HepG2 (cell line): ENCODE data around the gene ARPC3. TPM values are rescaled to one million over a fixed set of nuclear protein-coding genes. Genes with fewer than 3 reads are reported as not detected.

ENCODE experiments used
- ATM ChIP-seq: fragments of 450-650 bp; IDR thresholded peaks from 2 replicates; pipeline ENCODE4 v1.7.1; 2017; ENCODE audit warnings: mild to moderate bottlenecking, borderline replicate concordance
- CBX2 ChIP-seq, 2 experiments: fragments of 200-600 bp in 1 of 2; sonication (generic); formaldehyde crosslinking in 1 of 2; IDR thresholded peaks; 2 replicates each; pipeline versions ENCODE4 v1.7.0 to v1.8.1; 2018 to 2022; ENCODE audit warnings: low read depth in 2 of 2, low read length in 1 of 2, mild to moderate bottlenecking in 1 of 2, missing genetic modification reagents in 1 of 2
- EED ChIP-seq: sonication (generic); formaldehyde crosslinking; IDR thresholded peaks from 2 replicates; pipeline ENCODE4 v1.5.0; 2020; ENCODE audit warnings: mild to moderate bottlenecking, missing genetic modification reagents
- FOXP1 ChIP-seq, 2 experiments: fragments of 450-650 bp in 1 of 2; IDR thresholded peaks; 2 replicates each; pipeline ENCODE4 v1.6.1; 2017 to 2018; ENCODE audit warnings: antibody characterized with exemption in 1 of 2
- JUND ChIP-seq: sonication (generic); formaldehyde crosslinking; IDR thresholded peaks from 2 replicates; pipeline ENCODE4 v1.8.0; 2022; ENCODE audit warnings: mild to moderate bottlenecking, missing genetic modification reagents
- NFE2 ChIP-seq: sonication (generic); formaldehyde crosslinking; IDR thresholded peaks from 2 replicates; pipeline ENCODE4 v1.4.0; 2020; ENCODE audit warnings: missing genetic modification reagents
- RBM39 ChIP-seq: fragments of 200-400 bp; formaldehyde crosslinking; IDR thresholded peaks from one replicate; pipeline ENCODE4 v1.6.1; 2018; ENCODE audit warnings: antibody characterized with exemption, mild to moderate bottlenecking, low read depth, low read length; ENCODE audit not compliant: poor library complexity, severe bottlenecking
- SIX4 ChIP-seq: sonication (generic); formaldehyde crosslinking; IDR thresholded peaks from 2 replicates; pipeline ENCODE4 v1.4.0; 2020; ENCODE audit warnings: missing genetic modification reagents
- SMYD3 ChIP-seq: sonication (generic); formaldehyde crosslinking; IDR thresholded peaks from 2 replicates; pipeline ENCODE4 v1.8.1; 2023; ENCODE audit warnings: mild to moderate bottlenecking, missing genetic modification reagents
- ZFP36L1 ChIP-seq: sonication (generic); formaldehyde crosslinking; IDR thresholded peaks from 2 replicates; pipeline ENCODE4 v1.8.0; 2022; ENCODE audit warnings: mild to moderate bottlenecking, missing genetic modification reagents, moderate library complexity
- ZNF326 ChIP-seq: sonication (generic); formaldehyde crosslinking; IDR thresholded peaks from 2 replicates; pipeline ENCODE4 v1.4.0; 2020; ENCODE audit warnings: missing genetic modification reagents, borderline replicate concordance
- ZNF337 ChIP-seq: sonication (generic); formaldehyde crosslinking; IDR thresholded peaks from 2 replicates; pipeline ENCODE4 v1.5.1; 2020; ENCODE audit warnings: missing genetic modification reagents, low read depth, mild to moderate bottlenecking, borderline replicate concordance
- ZNF484 ChIP-seq: sonication (generic); formaldehyde crosslinking; IDR thresholded peaks from 2 replicates; pipeline ENCODE4 v1.5.1; 2020; ENCODE audit warnings: mild to moderate bottlenecking, low read depth, missing genetic modification reagents, borderline replicate concordance
- ZNF720 ChIP-seq: sonication (generic); formaldehyde crosslinking; IDR thresholded peaks from 2 replicates; pipeline ENCODE4 v1.4.0; 2020; ENCODE audit warnings: missing genetic modification reagents
- ZNF781 ChIP-seq: sonication (generic); formaldehyde crosslinking; IDR thresholded peaks from 2 replicates; pipeline ENCODE4 v1.5.1; 2020; ENCODE audit warnings: borderline replicate concordance, mild to moderate bottlenecking, missing genetic modification reagents; ENCODE audit errors: not compliant biosample characterization
- polyA plus RNA-seq, 8 experiments: library from polyadenylated mRNA; depleted of rRNA in 3 of 8; stranded (reverse) in 7 of 8; unstranded in 1 of 8; fragments of >200 nt; fragmentation: Illumina TruSeq in 4 of 8; extraction: Trizol in 4 of 8; gene quantifications; 2 replicates each; pipeline versions ENCODE4 v1.2.1 to v1.2.3, GENCODE V29; 2011 to 2016; ENCODE audit warnings: low read depth in 4 of 8, missing spikeins in 1 of 8, mixed read lengths in 1 of 8; ENCODE audit not compliant: insufficient read depth in 1 of 8
- total RNA-seq, 5 experiments: library from RNA; depleted of rRNA; stranded (reverse); fragments of >200 nt; fragmentation: Illumina TruSeq; extraction: Trizol; gene quantifications; 2 replicates each; pipeline ENCODE4 v1.2.3, GENCODE V29; 2016; ENCODE audit warnings: low read depth in 1 of 5
- TF ChIP-seq, protein P1 (sequence below): sonication (generic); formaldehyde crosslinking; IDR thresholded peaks from 2 replicates; pipeline ENCODE4 v1.4.0; 2020; ENCODE audit warnings: mild to moderate bottlenecking, low read depth, missing genetic modification reagents
- TF ChIP-seq, protein P2 (sequence below): sonication (generic); formaldehyde crosslinking; IDR thresholded peaks from 2 replicates; pipeline ENCODE4 v1.4.0; 2020; ENCODE audit warnings: mild to moderate bottlenecking, missing genetic modification reagents
- TF ChIP-seq, protein P3 (sequence below): sonication (generic); formaldehyde crosslinking; IDR thresholded peaks from 2 replicates; pipeline ENCODE4 v1.4.0; 2020; ENCODE audit warnings: mild to moderate bottlenecking, missing genetic modification reagents
- TF ChIP-seq, protein P4 (sequence below): sonication (generic); formaldehyde crosslinking; IDR thresholded peaks from 2 replicates; pipeline ENCODE4 v1.4.0; 2020; ENCODE audit warnings: missing genetic modification reagents

ARPC3 gene
- total and polyA plus RNA-seq, 2 of the 13 experiments (the other 11 are each of a cell fraction or from before 2014, with no cell fraction given): 32.7 to 234 TPM

DNA sequence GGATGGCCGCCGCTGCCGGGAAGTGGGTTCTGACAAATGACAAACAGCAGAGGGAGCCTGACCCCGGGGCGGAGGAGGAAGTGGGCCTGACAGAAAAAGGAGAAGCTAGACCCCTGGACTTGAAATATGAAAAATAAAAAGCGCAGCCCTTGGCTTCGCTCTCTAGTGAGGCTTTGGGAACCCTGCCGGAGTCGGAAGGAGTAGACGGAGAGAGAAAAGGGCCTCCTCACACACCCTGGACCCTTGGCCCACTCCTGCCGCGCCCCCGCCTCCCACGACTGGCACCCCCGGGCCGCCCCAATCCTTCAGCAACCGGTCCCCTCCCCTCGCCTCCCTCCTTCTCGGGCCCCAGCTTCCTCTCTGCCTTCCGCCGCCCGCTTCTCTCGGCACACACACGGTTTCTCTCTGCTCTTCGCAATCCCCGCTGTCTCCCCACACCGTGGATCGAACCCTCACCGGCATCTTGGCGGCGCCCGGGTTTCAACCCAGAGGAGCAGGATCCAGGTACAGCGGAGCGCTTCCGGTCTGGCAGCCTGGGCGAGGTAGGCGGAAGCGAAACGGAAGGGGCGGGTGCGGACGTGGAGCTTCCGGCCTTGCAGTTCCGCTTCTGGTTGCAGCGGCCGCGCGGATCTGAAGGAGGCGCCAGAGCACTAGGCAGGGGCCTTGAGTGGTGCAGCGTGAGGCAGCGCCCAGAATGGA, at the start of gene ARPC3 (continued):
- TF ChIP-seq, protein P1, sequence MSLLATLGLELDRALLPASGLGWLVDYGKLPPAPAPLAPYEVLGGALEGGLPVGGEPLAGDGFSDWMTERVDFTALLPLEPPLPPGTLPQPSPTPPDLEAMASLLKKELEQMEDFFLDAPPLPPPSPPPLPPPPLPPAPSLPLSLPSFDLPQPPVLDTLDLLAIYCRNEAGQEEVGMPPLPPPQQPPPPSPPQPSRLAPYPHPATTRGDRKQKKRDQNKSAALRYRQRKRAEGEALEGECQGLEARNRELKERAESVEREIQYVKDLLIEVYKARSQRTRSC: no peak
- TF ChIP-seq ATM (no peak), ZNF720 (CRISPR knock-in tag) (no peak), ZNF484 (CRISPR knock-in tag) (no peak), ZFP36L1 (CRISPR knock-in tag) (no peak), SIX4 (CRISPR knock-in tag) (no peak), EED (CRISPR knock-in tag) (peak; percentile 51; the same call in 1 of the 2 replicates), ZNF326 (CRISPR knock-in tag) (no peak), ZNF337 (CRISPR knock-in tag) (0 out of 2 replicates have a peak, but pooled peaks have one; percentile 61), CBX2 (IDR thresholded peaks at IDR 0.05; ENCODE audit: low read depth, low read length) (no peak), CBX2 (CRISPR knock-in tag; IDR thresholded peaks at IDR 0.05; ENCODE audit: low read depth) (no peak), FOXP1 (IDR thresholded peaks at IDR 0.05) (no peak), FOXP1 (CRISPR knock-in tag; IDR thresholded peaks at IDR 0.05) (no peak), ZNF781 (no peak), SMYD3 (CRISPR knock-in tag) (no peak; the same call in 1 of the 2 replicates), JUND (no peak), RBM39 (no peak), NFE2 (CRISPR knock-in tag) (no peak)
- TF ChIP-seq, protein P2, sequence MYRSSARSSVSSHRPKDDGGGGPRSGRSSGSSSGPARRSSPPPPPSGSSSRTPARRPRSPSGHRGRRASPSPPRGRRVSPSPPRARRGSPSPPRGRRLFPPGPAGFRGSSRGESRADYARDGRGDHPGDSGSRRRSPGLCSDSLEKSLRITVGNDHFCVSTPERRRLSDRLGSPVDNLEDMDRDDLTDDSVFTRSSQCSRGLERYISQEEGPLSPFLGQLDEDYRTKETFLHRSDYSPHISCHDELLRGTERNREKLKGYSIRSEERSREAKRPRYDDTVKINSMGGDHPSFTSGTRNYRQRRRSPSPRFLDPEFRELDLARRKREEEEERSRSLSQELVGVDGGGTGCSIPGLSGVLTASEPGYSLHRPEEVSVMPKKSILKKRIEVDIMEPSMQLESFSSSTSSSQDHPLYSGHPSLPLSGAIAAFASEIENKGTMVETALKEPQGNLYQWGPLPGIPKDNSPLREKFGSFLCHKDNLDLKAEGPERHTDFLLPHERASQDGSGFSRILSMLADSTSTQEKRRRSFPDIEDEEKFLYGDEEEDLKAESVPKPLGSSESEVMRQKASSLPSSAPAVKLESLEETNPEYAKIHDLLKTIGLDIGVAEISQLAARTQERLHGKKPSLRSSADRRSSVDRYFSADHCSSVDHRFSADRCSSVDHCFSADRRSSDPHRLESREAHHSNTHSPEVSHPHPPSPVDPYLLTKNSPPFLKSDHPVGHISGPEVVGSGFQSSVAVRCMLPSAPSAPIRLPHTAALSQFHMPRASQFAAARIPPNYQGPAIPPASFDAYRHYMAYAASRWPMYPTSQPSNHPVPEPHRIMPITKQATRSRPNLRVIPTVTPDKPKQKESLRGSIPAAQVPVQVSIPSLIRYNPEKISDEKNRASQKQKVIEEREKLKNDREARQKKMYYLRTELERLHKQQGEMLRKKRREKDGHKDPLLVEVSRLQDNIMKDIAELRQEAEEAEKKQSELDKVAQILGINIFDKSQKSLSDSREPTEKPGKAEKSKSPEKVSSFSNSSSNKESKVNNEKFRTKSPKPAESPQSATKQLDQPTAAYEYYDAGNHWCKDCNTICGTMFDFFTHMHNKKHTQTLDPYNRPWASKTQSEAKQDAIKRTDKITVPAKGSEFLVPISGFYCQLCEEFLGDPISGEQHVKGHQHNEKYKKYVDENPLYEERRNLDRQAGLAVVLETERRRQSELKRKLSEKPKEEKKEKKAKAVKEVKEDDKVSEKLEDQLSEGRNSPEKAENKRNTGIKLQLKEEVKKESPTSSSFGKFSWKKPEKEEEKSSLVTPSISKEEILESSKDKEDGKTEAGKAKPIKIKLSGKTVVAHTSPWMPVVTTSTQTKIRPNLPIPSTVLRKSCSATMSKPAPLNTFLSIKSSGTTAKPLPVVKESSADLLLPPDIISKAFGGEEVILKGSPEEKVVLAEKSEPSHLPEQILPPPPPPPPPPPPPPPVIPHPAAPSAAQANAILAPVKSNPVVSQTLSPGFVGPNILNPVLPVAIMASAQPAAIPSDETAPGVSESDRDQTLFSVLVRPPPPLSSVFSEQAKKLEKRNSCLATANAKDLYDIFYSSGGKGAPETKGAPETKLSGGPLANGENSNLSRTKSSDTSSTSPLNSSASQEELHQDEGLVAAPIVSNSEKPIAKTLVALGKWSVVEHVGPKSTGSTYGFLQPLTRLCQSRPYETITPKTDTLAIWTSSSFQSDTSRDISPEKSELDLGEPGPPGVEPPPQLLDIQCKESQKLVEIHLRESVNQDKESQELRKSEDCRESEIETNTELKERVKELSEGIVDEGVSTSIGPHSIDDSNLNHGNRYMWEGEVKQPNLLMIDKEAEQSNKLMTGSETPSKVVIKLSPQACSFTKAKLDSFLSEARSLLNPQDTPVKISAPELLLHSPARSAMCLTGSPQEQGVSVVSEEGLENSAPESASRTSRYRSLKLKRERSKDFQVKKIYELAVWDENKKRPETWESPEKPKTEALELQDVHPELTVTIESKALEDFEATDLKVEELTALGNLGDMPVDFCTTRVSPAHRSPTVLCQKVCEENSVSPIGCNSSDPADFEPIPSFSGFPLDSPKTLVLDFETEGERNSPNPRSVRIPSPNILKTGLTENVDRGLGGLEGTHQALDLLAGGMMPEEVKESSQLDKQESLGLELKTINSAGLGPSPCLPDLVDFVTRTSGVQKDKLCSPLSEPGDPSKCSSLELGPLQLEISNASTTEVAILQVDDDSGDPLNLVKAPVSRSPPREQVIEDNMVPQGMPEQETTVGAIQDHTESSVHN (CRISPR knock-in tag): no peak
- TF ChIP-seq, protein P3, sequence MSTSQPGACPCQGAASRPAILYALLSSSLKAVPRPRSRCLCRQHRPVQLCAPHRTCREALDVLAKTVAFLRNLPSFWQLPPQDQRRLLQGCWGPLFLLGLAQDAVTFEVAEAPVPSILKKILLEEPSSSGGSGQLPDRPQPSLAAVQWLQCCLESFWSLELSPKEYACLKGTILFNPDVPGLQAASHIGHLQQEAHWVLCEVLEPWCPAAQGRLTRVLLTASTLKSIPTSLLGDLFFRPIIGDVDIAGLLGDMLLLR (CRISPR knock-in tag): no peak
- TF ChIP-seq, protein P4, sequence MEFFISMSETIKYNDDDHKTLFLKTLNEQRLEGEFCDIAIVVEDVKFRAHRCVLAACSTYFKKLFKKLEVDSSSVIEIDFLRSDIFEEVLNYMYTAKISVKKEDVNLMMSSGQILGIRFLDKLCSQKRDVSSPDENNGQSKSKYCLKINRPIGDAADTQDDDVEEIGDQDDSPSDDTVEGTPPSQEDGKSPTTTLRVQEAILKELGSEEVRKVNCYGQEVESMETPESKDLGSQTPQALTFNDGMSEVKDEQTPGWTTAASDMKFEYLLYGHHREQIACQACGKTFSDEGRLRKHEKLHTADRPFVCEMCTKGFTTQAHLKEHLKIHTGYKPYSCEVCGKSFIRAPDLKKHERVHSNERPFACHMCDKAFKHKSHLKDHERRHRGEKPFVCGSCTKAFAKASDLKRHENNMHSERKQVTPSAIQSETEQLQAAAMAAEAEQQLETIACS (CRISPR knock-in tag): no peak
